ENCODE results near the gene EGR2. TPM values are rescaled to one million over a fixed set of nuclear protein-coding genes. Genes with fewer than 3 reads are reported as not detected.

EGR2 gene
- 0.19 TPM for total RNA-seq
- long read RNA-seq, result 0 reads

- DNase-seq, result peak; percentile 95
- intact Hi-C loops (cut with DNase I), result loop anchor here (5.0 to 10.0 kb wide), 3 partner anchors 82 to 328 kb away; no protein-coding TSS in a partner anchor
Observed at GRCh38 chr10:62816331-62817120, at the start of gene EGR2. EGR2 (minus strand) TSS chr10:62816366; CDS start chr10:62816029, 337 bp downstream.

GRCh38 chr10:62862447-62862846 lies 46.3 kb upstream of the EGR2 start:
- DNase-seq (no peak), ATAC-seq (ENCODE audit: poor library complexity) (no peak)
- intact Hi-C loops (cut with DNase I), result no loop called here

More at GRCh38 chr10:62816331-62817120, at the start of gene EGR2:
- peak; percentile 90 for ATAC-seq (ENCODE audit: poor library complexity)

GRCh38 chr10:62861507-62861906 lies 45.3 kb upstream of the EGR2 start:
- no peak for DNase-seq
- intact Hi-C loops (cut with DNase I), result no loop called here
- ATAC-seq (ENCODE audit: poor library complexity), result no peak

GRCh38 chr10:62860946-62861345 lies 44.8 kb upstream of the EGR2 start:
- intact Hi-C loops (cut with DNase I), result no loop called here
- no peak for DNase-seq
- ATAC-seq (ENCODE audit: poor library complexity), result no peak

GRCh38 chr10:62858364-62858763 lies 42.2 kb upstream of the EGR2 start:
- peak; percentile 58 for DNase-seq
- ATAC-seq (ENCODE audit: poor library complexity), result peak; percentile 59
- intact Hi-C loops (cut with DNase I), result no loop called here

- no peak for DNase-seq
- ATAC-seq (ENCODE audit: poor library complexity), result no peak
- intact Hi-C loops (cut with DNase I), result no loop called here
Observed at GRCh38 chr10:62856021-62856420, 39.9 kb upstream of the EGR2 start.

GRCh38 chr10:62853710-62854109 lies 37.5 kb upstream of the EGR2 start:
- ATAC-seq (ENCODE audit: poor library complexity) (no peak), DNase-seq (no peak)
- intact Hi-C loops (cut with DNase I), result no loop called here

GRCh38 chr10:62852961-62853702 lies 37.0 kb upstream of the EGR2 start:
- DNase-seq (no peak), ATAC-seq (ENCODE audit: poor library complexity) (no peak)
- intact Hi-C loops (cut with DNase I), result no loop called here

GRCh38 chr10:62851442-62851841 lies 35.3 kb upstream of the EGR2 start:
- intact Hi-C loops (cut with DNase I), result no loop called here
- DNase-seq (no peak), ATAC-seq (ENCODE audit: poor library complexity) (no peak)

- intact Hi-C loops (cut with DNase I), result no loop called here
- ATAC-seq (ENCODE audit: poor library complexity), result no peak
- DNase-seq, result no peak
Observed at GRCh38 chr10:62850646-62851045, 34.5 kb upstream of the EGR2 start.

- no peak for DNase-seq
- intact Hi-C loops (cut with DNase I), result no loop called here
- no peak for ATAC-seq (ENCODE audit: poor library complexity)
Observed at GRCh38 chr10:62847433-62847832, 31.3 kb upstream of the EGR2 start.

GRCh38 chr10:62844280-62845011 lies 28.3 kb upstream of the EGR2 start:
- DNase-seq (no peak), ATAC-seq (ENCODE audit: poor library complexity) (no peak)
- intact Hi-C loops (cut with DNase I), result no loop called here

GRCh38 chr10:62843600-62843999 lies 27.4 kb upstream of the EGR2 start:
- ATAC-seq (ENCODE audit: poor library complexity) (no peak), DNase-seq (no peak)
- intact Hi-C loops (cut with DNase I), result no loop called here

GRCh38 chr10:62842983-62843382 lies 26.8 kb upstream of the EGR2 start:
- intact Hi-C loops (cut with DNase I), result no loop called here
- no peak for DNase-seq
- no peak for ATAC-seq (ENCODE audit: poor library complexity)

- no peak for ATAC-seq (ENCODE audit: poor library complexity)
- DNase-seq, result no peak
- intact Hi-C loops (cut with DNase I), result no loop called here
Observed at GRCh38 chr10:62839590-62839989, 23.4 kb upstream of the EGR2 start.

- DNase-seq, result no peak
- intact Hi-C loops (cut with DNase I), result no loop called here
- no peak for ATAC-seq (ENCODE audit: poor library complexity)
Observed at GRCh38 chr10:62831346-62831745, 15.2 kb upstream of the EGR2 start.

- DNase-seq, result no peak
- intact Hi-C loops (cut with DNase I), result no loop called here
- no peak for ATAC-seq (ENCODE audit: poor library complexity)
Observed at GRCh38 chr10:62830679-62831078, 14.5 kb upstream of the EGR2 start.

GRCh38 chr10:62829622-62830021 lies 13.5 kb upstream of the EGR2 start:
- DNase-seq (no peak), ATAC-seq (ENCODE audit: poor library complexity) (no peak)
- intact Hi-C loops (cut with DNase I), result no loop called here

- intact Hi-C loops (cut with DNase I), result no loop called here
- no peak for ATAC-seq (ENCODE audit: poor library complexity)
Observed at GRCh38 chr10:62826273-62826672, 10.1 kb upstream of the EGR2 start.

More at GRCh38 chr10:62826273-62826672, 10.1 kb upstream of the EGR2 start:
- no peak for DNase-seq
